ENCODE measurements around the gene CREB5. TPM values are rescaled to one million over a fixed set of nuclear protein-coding genes. Genes with fewer than 3 reads are reported as not detected.

CREB5 gene
- total RNA-seq, 2 experiments from 2014 or later: 0.19 to 0.22 TPM

DNA sequence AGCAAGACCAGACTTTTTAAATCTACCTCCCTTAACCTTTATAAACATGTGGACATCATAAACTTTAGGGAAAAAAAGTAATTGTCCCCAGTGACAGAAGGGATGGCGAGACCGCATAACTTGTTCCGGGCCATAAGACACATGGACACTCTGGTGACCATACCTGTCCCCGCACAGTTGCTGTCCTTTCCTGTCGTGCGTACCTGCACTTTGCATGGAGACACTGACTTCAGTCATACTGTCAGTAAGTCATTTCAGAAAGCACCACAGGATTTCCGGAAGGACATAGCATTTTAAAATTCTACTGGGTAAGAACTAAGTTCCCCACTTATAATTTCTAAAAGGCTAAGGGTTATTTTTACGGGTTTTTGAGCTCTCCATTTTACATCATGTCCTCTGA lies 120.9 kb downstream of the CREB5 start:
- POLR2A ChIA-PET: no interaction called here

DNA sequence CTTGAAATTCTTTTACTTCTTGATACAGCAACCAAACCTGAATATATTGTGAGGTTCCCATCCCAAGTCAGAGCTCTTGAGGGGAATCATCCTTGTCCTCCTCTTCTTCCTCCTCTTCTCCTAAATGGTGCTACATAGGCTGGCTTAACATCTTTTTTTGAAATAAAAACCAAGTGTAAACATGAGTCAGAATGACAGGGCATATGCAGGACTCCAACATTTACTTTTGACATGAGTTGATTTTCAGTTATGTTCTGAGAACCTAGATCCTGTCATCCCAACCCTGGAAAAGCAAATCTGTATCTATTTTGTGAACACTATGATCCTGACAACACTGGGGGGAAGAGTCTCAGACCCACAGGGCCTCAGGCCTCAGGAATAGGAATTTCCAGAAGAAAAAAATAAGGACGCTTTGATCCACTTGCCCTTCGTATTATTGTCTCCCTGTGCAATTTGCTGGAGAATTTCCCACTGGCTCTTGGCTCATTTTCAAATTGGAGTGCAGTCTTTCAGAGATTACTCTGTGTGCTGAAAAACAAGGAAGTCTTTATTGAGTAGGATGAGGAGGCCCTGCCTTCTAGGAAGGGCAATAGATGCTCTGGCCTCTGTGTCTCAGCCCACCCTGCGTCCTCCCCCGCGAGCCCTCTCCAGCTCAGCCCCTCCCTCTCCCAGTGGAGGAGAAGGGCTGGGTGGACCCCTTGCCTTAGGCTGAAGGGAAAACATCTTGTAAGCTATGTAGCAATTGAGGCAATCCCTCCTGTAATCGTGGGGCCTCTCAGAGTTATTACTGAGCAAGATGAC lies 121.6 kb downstream of the CREB5 start:
- TF ChIP-seq, protein P1, sequence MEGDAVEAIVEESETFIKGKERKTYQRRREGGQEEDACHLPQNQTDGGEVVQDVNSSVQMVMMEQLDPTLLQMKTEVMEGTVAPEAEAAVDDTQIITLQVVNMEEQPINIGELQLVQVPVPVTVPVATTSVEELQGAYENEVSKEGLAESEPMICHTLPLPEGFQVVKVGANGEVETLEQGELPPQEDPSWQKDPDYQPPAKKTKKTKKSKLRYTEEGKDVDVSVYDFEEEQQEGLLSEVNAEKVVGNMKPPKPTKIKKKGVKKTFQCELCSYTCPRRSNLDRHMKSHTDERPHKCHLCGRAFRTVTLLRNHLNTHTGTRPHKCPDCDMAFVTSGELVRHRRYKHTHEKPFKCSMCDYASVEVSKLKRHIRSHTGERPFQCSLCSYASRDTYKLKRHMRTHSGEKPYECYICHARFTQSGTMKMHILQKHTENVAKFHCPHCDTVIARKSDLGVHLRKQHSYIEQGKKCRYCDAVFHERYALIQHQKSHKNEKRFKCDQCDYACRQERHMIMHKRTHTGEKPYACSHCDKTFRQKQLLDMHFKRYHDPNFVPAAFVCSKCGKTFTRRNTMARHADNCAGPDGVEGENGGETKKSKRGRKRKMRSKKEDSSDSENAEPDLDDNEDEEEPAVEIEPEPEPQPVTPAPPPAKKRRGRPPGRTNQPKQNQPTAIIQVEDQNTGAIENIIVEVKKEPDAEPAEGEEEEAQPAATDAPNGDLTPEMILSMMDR (IDR thresholded peaks at IDR 0.05): no peak
- H3K27ac Mint-ChIP-seq: no peak overlapping the region

More for the DNA sequence above, 120.9 kb downstream of the CREB5 start:
- Mint-ChIP-seq H3K36me3 (ENCODE audit: low read depth) (no peaks in the 10 kb centered on the region), H3K27ac (no peak overlapping the region), H3K27me3 (peaks cover 5% of the 10 kb centered on the region), H3K9me3 (no peaks in the 10 kb centered on the region), H3K4me1 (ENCODE audit: low read depth) (no peaks in the 10 kb centered on the region), H3K4me3 (no peak overlapping the region)
- H3K4me1 ChIP-seq (ENCODE audit: insufficient read depth, low read length): no peaks in the 10 kb centered on the region
- no peaks in the 10 kb centered on the region for H3K36me3 ChIP-seq (ENCODE audit: insufficient read depth, low read length)
- no peak for DNase-seq
- peaks cover 0 to 7% of the 10 kb centered on the region in 2 experiments for H3K9me3 ChIP-seq (ENCODE audit: control insufficient read depth in 1 of 2, insufficient read depth in 1 of 2, low read length in 2 of 2)
- intact Hi-C loops (cut with DNase I, micrococcal nuclease): no loop called here
- peaks cover 0 to 3% of the 10 kb centered on the region in 2 experiments for H3K27me3 ChIP-seq (ENCODE audit: control insufficient read depth in 1 of 2, insufficient read depth in 2 of 2, low read length in 2 of 2)
- TF ChIP-seq, protein P1 (IDR thresholded peaks at IDR 0.05): no peak
- H3K4me3 ChIP-seq (ENCODE audit: low read length): no peak overlapping the region
- CTCF ChIA-PET: no interaction called here
- no peak overlapping the region for H3K27ac ChIP-seq (ENCODE audit: low read depth in 1 of 2, low read length in 2 of 2)
- ATAC-seq (ENCODE audit: poor library complexity): no peak

DNA sequence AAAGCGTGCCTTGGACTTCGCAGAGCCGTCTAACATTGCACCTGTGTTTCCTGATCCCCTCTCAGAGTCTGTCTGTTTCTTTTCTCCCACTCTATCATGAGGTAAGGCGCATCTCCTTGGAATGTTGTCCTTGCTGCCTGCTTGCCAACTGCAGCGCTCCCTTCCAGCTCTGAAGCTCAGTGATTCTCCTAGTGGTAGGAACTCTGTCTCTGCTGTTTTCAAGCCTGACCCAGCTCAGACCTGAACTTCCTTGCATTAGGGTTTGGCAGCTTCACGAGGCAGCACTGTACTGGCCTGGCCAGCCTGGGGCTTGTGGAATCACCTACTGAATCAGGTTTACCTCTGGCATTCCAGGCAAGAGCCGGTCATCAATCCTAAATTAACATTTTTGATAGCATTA lies 123.9 kb downstream of the CREB5 start:
- CTCF ChIA-PET: no interaction called here
- TF ChIP-seq, protein P1 (IDR thresholded peaks at IDR 0.05): no peak
- no peak for ATAC-seq (ENCODE audit: poor library complexity)
- Histone ChIP-seq H3K4me1 (ENCODE audit: insufficient read depth, low read length) (no peaks in the 10 kb centered on the region), H3K27ac (ENCODE audit: low read depth in 1 of 2, low read length in 2 of 2) (no peak overlapping the region), H3K4me3 (ENCODE audit: low read length) (no peak overlapping the region), H3K9me3 (ENCODE audit: control insufficient read depth in 1 of 2, insufficient read depth in 1 of 2, low read length in 2 of 2) (peaks cover 0 to 7% of the 10 kb centered on the region in 2 experiments), H3K36me3 (ENCODE audit: insufficient read depth, low read length) (no peaks in the 10 kb centered on the region), H3K27me3 (ENCODE audit: control insufficient read depth in 1 of 2, insufficient read depth in 2 of 2, low read length in 2 of 2) (peaks cover 3 to 6% of the 10 kb centered on the region in 2 experiments)
- Mint-ChIP-seq H3K4me1 (ENCODE audit: low read depth) (no peaks in the 10 kb centered on the region), H3K36me3 (ENCODE audit: low read depth) (no peaks in the 10 kb centered on the region), H3K4me3 (no peak overlapping the region), H3K27ac (no peak overlapping the region), H3K27me3 (peaks cover 8% of the 10 kb centered on the region), H3K9me3 (no peaks in the 10 kb centered on the region)
- POLR2A ChIA-PET: no interaction called here
- intact Hi-C loops (cut with DNase I, micrococcal nuclease): no loop called here
- DNase-seq: no peak

More for the DNA sequence above, 121.6 kb downstream of the CREB5 start:
- Histone ChIP-seq H3K27ac (ENCODE audit: low read depth in 1 of 2, low read length in 2 of 2) (no peak overlapping the region), H3K4me1 (ENCODE audit: insufficient read depth, low read length) (no peaks in the 10 kb centered on the region), H3K27me3 (ENCODE audit: control insufficient read depth in 1 of 2, insufficient read depth in 2 of 2, low read length in 2 of 2) (peaks cover 0 to 3% of the 10 kb centered on the region in 2 experiments), H3K4me3 (ENCODE audit: low read length) (no peak overlapping the region), H3K9me3 (ENCODE audit: control insufficient read depth in 1 of 2, insufficient read depth in 1 of 2, low read length in 2 of 2) (peaks cover 0 to 7% of the 10 kb centered on the region in 2 experiments), H3K36me3 (ENCODE audit: insufficient read depth, low read length) (no peaks in the 10 kb centered on the region)
- no peak for DNase-seq
- Mint-ChIP-seq H3K27me3 (peaks cover 5% of the 10 kb centered on the region), H3K9me3 (no peaks in the 10 kb centered on the region), H3K4me1 (ENCODE audit: low read depth) (no peaks in the 10 kb centered on the region), H3K36me3 (ENCODE audit: low read depth) (no peaks in the 10 kb centered on the region), H3K4me3 (no peak overlapping the region)
- no peak for ATAC-seq (ENCODE audit: poor library complexity)
- ChIA-PET CTCF (no interaction called here), POLR2A (no interaction called here)
- intact Hi-C loops (cut with DNase I, micrococcal nuclease): no loop called here
